ENCODE results near the gene DLG5. TPM values are rescaled to one million over a fixed set of nuclear protein-coding genes. Genes with fewer than 3 reads are reported as not detected.

Gene DLG5
- total and polyA plus RNA-seq, 9 of the 15 experiments (the other 6 are each of a cell fraction or from before 2014, with no cell fraction given): 1.4 to 26.8 (median 11.2) TPM

DNA sequence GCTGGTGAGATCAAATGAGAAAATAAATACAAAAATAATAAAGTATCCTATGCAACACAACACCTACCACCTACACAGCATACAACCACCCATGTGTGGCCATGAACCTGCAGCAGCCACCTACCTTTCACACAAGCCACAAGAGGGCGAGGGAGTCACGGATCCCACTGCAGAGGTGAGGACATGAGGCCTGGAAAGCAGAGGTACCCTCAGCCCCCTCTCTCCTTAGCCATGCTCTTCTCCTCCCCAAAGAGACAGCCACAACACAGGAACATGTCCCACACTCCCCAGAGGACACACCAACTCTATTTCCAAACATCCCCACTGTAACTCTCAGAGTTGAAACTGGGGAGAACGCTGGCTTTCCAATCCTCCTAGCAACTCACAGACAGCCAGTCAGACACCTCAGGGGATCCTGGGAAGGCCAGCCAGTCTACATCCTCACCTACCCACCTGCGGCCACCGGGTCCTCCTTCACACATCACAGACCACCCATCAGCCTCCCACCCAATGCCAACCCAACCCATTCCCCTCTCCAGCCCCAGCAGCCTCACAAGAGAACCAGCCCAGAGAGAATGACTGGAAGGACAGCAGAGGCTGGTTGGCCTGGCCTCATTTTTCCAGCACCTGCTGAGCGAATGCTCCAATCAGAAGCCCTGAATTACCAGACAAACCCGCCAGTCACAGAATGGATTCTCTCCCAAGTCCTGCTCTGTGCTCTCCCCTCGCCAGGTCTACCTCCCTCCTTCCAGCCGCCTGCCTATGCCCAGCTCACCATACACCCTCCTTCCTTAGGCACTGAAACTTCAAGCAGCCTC lies 18.4 kb downstream of the DLG5 start:
- peak; percentile 82 for ATAC-seq
- peak overlapping the region; percentile 61 for H2AFZ ChIP-seq (ENCODE audit: low read depth, low read length)
- FAIRE-seq: peak; percentile 85
- H3K27me3 ChIP-seq (ENCODE audit: control insufficient read depth in 2 of 2, insufficient read depth in 2 of 2, low read length in 2 of 2): no peaks in the 10 kb centered on the region
- intact Hi-C loops (cut with micrococcal nuclease): loop anchor here (1.0 to 2.0 kb wide), 3 partner anchors 63 to 121 kb away; partner anchors contain the start of gene POLR3A
- H3K9me3 ChIP-seq (replicated peaks; ENCODE audit: control insufficient read depth, insufficient read depth, low read depth, low read length): no peaks in the 10 kb centered on the region
- WGBS (ENCODE audit: insufficient coverage, low coverage, missing lambda C conversion rate): 61% methylated on average over 9 of the region's 9 CpGs
- in situ Hi-C loops (cut with MboI): loop anchor here (5.0 kb wide), 1 partner anchor 64 kb away; no protein-coding TSS in a partner anchor
- peaks cover 81% of the 10 kb centered on the region for H3K79me2 ChIP-seq (ENCODE audit: control insufficient read depth, insufficient read depth, low read length)
- peak; percentile 73 to 85 (median 73) for DNase-seq (ENCODE audit: extremely low read depth in 1 of 4, low spot score in 3 of 4)
- H3K27ac ChIP-seq (ENCODE audit: extremely low read depth, low read depth, low read length): peak overlapping the region; percentile 79
- H4K20me1 ChIP-seq (replicated peaks; ENCODE audit: control insufficient read depth, insufficient read depth, low read length): 0 out of 2 replicates have a peak, but pooled peaks cover 5% of the 10 kb centered on the region
- peak overlapping the region; percentile 20 to 82; a peak in 3 of 4 replicates for H3K9ac ChIP-seq (ENCODE audit: insufficient read depth in 1 of 2, low read depth in 2 of 2, low read length in 2 of 2)
- no peak overlapping the region for H3K4me3 ChIP-seq
- H3K9me1 ChIP-seq (ENCODE audit: control insufficient read depth, insufficient read depth, low read length): no peaks in the 10 kb centered on the region
- peaks cover 2% of the 10 kb centered on the region; the same call in 2 of the 3 replicates for H3K36me3 ChIP-seq (ENCODE audit: control insufficient read depth, insufficient read depth, low read length)
- peak overlapping the region; percentile 65; the same call in 1 of the 2 replicates for H3K4me2 ChIP-seq (ENCODE audit: insufficient read depth, low read length)
- peaks cover 54 to 68% of the 10 kb centered on the region in 2 experiments for H3K4me1 ChIP-seq (replicated peaks in 1 of 2; ENCODE audit: control insufficient read depth in 2 of 2, insufficient read depth in 2 of 2, low read length in 2 of 2)
- POLR2A ChIA-PET: interaction anchor here (1.3 to 7.2 kb wide), 7 partner anchors 9 to 63 kb away, joined by 4 to 83 read pairs (median 12); partner anchors contain the start of gene DLG5
- CTCF ChIA-PET (ENCODE audit: low intra/inter-chr PET ratio): interaction anchor here (1.0 to 1.2 kb wide), 2 partner anchors 67 to 121 kb away, joined by 3 to 4 read pairs; partner anchors contain the start of gene POLR3A
- no TSS peak for BruUV-seq (replicated peaks)
- TF ChIP-seq RAD21 (CRISPR knock-in tag; conservative IDR thresholded peaks at IDR 0.05 in 1 of 2, IDR thresholded peaks at IDR 0.05 in 1 of 2): peak; percentile 65 to 85
- TF ChIP-seq YY1 (IDR thresholded peaks at IDR 0.05; ENCODE audit: borderline replicate concordance in 1 of 3, control insufficient read depth in 1 of 3, extremely low read depth in 1 of 3, insufficient read depth in 3 of 3, insufficient read length in 1 of 3, insufficient replicate concordance in 2 of 3, low read depth in 1 of 3, low read length in 2 of 3): peak in 1 of 3 experiments; percentile 6
- TF ChIP-seq, protein P1, sequence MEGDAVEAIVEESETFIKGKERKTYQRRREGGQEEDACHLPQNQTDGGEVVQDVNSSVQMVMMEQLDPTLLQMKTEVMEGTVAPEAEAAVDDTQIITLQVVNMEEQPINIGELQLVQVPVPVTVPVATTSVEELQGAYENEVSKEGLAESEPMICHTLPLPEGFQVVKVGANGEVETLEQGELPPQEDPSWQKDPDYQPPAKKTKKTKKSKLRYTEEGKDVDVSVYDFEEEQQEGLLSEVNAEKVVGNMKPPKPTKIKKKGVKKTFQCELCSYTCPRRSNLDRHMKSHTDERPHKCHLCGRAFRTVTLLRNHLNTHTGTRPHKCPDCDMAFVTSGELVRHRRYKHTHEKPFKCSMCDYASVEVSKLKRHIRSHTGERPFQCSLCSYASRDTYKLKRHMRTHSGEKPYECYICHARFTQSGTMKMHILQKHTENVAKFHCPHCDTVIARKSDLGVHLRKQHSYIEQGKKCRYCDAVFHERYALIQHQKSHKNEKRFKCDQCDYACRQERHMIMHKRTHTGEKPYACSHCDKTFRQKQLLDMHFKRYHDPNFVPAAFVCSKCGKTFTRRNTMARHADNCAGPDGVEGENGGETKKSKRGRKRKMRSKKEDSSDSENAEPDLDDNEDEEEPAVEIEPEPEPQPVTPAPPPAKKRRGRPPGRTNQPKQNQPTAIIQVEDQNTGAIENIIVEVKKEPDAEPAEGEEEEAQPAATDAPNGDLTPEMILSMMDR (IDR thresholded peaks at IDR 0.05 in 2 of 3, conservative IDR thresholded peaks at IDR 0.05 in 1 of 3; ENCODE audit: insufficient read depth in 2 of 3, low read depth in 1 of 3, low read length in 3 of 3): peak; percentile 78 to 87 (median 82)
- no peak for TF ChIP-seq ZNF699 (CRISPR knock-in tag; IDR thresholded peaks at IDR 0.05; ENCODE audit: insufficient replicate concordance)
- TF ChIP-seq ZNF224 (CRISPR knock-in tag; IDR thresholded peaks at IDR 0.05): no peak
- peak; percentile 11; the same call in 1 of the 2 replicates for TF ChIP-seq TOE1 (IDR thresholded peaks at IDR 0.05; ENCODE audit: borderline replicate concordance)
- TF ChIP-seq TOE1 (CRISPR knock-in tag; IDR thresholded peaks at IDR 0.05; ENCODE audit: borderline replicate concordance, low read depth): no peak
- TF ChIP-seq, protein P2, sequence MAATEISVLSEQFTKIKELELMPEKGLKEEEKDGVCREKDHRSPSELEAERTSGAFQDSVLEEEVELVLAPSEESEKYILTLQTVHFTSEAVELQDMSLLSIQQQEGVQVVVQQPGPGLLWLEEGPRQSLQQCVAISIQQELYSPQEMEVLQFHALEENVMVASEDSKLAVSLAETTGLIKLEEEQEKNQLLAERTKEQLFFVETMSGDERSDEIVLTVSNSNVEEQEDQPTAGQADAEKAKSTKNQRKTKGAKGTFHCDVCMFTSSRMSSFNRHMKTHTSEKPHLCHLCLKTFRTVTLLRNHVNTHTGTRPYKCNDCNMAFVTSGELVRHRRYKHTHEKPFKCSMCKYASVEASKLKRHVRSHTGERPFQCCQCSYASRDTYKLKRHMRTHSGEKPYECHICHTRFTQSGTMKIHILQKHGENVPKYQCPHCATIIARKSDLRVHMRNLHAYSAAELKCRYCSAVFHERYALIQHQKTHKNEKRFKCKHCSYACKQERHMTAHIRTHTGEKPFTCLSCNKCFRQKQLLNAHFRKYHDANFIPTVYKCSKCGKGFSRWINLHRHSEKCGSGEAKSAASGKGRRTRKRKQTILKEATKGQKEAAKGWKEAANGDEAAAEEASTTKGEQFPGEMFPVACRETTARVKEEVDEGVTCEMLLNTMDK (IDR thresholded peaks at IDR 0.05; ENCODE audit: borderline replicate concordance, insufficient read depth, low read depth, low read length, poor library complexity, severe bottlenecking): peak; percentile 73
- TF ChIP-seq, protein P3, sequence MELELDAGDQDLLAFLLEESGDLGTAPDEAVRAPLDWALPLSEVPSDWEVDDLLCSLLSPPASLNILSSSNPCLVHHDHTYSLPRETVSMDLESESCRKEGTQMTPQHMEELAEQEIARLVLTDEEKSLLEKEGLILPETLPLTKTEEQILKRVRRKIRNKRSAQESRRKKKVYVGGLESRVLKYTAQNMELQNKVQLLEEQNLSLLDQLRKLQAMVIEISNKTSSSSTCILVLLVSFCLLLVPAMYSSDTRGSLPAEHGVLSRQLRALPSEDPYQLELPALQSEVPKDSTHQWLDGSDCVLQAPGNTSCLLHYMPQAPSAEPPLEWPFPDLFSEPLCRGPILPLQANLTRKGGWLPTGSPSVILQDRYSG (tag; conservative IDR thresholded peaks at IDR 0.05; ENCODE audit: low read depth): 0 out of 2 replicates have a peak, but pooled peaks have one; percentile 44
- no peak for TF ChIP-seq TAF7 (tag; IDR thresholded peaks at IDR 0.05)
- peak; percentile 49; the same call in 1 of the 2 replicates for TF ChIP-seq DMBX1 (CRISPR knock-in tag; IDR thresholded peaks at IDR 0.05; ENCODE audit: borderline replicate concordance)
